ENCODE results near the gene ACSF3.

- TF ChIP-seq POLR2AphosphoS5 (IDR thresholded peaks at IDR 0.05; ENCODE audit: borderline replicate concordance, low read depth, low read length): no peak
- TF ChIP-seq EZH2 (IDR thresholded peaks at IDR 0.05): no peak
- no peak for TF ChIP-seq FOXP2 (optimal IDR thresholded peaks at IDR 0.05; ENCODE audit: control extremely low read depth, extremely low read length, insufficient read depth)
Measured at GRCh38 chr16:89078172-89078571, 15.5 kb upstream of the ACSF3 start.

All from SK-N-MC (cell line).